ENCODE results near the gene MAP3K5.

The MAP3K5 gene

DNA sequence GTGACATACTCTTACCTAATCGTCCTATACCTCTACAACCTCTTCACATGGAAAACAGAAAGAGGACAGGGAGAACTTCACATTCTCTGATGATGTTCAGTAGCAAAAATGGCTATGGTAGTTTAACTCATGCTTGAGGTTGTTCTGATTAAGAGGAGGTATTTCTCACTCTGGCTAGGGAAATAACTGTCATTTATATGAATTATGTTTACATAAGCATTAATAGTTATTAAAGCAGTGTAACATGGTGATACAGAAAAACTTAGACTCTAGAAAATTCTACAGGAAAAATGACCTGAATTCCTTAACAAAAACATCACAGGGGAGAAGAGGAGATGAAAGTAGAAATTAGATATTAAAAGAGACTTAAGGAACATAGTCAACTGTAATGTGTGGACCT is 57.3 kb downstream of the MAP3K5 start:
- TF ChIP-seq, protein P1, sequence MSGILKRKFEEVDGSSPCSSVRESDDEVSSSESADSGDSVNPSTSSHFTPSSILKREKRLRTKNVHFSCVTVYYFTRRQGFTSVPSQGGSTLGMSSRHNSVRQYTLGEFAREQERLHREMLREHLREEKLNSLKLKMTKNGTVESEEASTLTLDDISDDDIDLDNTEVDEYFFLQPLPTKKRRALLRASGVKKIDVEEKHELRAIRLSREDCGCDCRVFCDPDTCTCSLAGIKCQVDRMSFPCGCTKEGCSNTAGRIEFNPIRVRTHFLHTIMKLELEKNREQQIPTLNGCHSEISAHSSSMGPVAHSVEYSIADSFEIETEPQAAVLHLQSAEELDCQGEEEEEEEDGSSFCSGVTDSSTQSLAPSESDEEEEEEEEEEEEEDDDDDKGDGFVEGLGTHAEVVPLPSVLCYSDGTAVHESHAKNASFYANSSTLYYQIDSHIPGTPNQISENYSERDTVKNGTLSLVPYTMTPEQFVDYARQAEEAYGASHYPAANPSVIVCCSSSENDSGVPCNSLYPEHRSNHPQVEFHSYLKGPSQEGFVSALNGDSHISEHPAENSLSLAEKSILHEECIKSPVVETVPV (CRISPR knock-in tag; IDR thresholded peaks at IDR 0.05): no peak
- TF ChIP-seq ESRRG (CRISPR knock-in tag; IDR thresholded peaks at IDR 0.05) (no peak), PPARA (CRISPR knock-in tag; IDR thresholded peaks at IDR 0.05; ENCODE audit: borderline replicate concordance) (no peak), SNAI2 (CRISPR knock-in tag; IDR thresholded peaks at IDR 0.05) (no peak), ZNF8 (CRISPR knock-in tag; IDR thresholded peaks at IDR 0.05) (no peak), CSDC2 (CRISPR knock-in tag; IDR thresholded peaks at IDR 0.05) (no peak), BACH2 (CRISPR knock-in tag; IDR thresholded peaks at IDR 0.05; ENCODE audit: borderline replicate concordance) (no peak), GLIS3 (CRISPR knock-in tag; IDR thresholded peaks at IDR 0.05) (no peak), OSR1 (CRISPR knock-in tag; IDR thresholded peaks at IDR 0.05) (no peak), ZNF565 (CRISPR knock-in tag; conservative IDR thresholded peaks at IDR 0.05; ENCODE audit: low read depth) (no peak)
- TF ChIP-seq, protein P2, sequence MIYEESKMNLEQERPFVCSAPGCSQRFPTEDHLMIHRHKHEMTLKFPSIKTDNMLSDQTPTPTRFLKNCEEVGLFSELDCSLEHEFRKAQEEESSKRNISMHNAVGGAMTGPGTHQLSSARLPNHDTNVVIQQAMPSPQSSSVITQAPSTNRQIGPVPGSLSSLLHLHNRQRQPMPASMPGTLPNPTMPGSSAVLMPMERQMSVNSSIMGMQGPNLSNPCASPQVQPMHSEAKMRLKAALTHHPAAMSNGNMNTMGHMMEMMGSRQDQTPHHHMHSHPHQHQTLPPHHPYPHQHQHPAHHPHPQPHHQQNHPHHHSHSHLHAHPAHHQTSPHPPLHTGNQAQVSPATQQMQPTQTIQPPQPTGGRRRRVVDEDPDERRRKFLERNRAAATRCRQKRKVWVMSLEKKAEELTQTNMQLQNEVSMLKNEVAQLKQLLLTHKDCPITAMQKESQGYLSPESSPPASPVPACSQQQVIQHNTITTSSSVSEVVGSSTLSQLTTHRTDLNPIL (CRISPR knock-in tag; IDR thresholded peaks at IDR 0.05; ENCODE audit: low read depth): no peak
- TF ChIP-seq, protein P3, sequence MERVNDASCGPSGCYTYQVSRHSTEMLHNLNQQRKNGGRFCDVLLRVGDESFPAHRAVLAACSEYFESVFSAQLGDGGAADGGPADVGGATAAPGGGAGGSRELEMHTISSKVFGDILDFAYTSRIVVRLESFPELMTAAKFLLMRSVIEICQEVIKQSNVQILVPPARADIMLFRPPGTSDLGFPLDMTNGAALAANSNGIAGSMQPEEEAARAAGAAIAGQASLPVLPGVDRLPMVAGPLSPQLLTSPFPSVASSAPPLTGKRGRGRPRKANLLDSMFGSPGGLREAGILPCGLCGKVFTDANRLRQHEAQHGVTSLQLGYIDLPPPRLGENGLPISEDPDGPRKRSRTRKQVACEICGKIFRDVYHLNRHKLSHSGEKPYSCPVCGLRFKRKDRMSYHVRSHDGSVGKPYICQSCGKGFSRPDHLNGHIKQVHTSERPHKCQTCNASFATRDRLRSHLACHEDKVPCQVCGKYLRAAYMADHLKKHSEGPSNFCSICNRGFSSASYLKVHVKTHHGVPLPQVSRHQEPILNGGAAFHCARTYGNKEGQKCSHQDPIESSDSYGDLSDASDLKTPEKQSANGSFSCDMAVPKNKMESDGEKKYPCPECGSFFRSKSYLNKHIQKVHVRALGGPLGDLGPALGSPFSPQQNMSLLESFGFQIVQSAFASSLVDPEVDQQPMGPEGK (CRISPR knock-in tag; IDR thresholded peaks at IDR 0.05; ENCODE audit: borderline replicate concordance): no peak
- TF ChIP-seq, protein P4, sequence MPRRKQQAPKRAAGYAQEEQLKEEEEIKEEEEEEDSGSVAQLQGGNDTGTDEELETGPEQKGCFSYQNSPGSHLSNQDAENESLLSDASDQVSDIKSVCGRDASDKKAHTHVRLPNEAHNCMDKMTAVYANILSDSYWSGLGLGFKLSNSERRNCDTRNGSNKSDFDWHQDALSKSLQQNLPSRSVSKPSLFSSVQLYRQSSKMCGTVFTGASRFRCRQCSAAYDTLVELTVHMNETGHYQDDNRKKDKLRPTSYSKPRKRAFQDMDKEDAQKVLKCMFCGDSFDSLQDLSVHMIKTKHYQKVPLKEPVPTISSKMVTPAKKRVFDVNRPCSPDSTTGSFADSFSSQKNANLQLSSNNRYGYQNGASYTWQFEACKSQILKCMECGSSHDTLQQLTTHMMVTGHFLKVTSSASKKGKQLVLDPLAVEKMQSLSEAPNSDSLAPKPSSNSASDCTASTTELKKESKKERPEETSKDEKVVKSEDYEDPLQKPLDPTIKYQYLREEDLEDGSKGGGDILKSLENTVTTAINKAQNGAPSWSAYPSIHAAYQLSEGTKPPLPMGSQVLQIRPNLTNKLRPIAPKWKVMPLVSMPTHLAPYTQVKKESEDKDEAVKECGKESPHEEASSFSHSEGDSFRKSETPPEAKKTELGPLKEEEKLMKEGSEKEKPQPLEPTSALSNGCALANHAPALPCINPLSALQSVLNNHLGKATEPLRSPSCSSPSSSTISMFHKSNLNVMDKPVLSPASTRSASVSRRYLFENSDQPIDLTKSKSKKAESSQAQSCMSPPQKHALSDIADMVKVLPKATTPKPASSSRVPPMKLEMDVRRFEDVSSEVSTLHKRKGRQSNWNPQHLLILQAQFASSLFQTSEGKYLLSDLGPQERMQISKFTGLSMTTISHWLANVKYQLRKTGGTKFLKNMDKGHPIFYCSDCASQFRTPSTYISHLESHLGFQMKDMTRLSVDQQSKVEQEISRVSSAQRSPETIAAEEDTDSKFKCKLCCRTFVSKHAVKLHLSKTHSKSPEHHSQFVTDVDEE (CRISPR knock-in tag; IDR thresholded peaks at IDR 0.05): no peak
- no peak for ATAC-seq

DNA sequence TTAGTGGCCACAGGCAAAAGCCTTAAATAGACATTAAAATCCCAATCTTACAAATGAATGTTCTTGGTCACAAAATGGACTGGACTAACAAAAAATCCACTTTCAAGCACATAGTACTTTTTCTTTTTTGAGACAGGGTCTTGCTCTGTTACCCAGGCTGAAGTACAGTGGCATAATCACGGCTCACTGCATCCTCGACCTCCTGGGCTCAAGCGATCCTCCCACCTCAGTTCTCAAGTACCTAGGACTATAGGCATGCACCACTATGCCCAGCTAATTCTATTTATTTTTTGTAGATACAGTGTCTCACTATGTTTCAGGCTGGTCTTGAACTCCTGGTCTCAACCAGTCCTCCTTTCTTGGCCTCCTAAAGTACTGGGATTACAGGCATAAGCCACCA is 59.4 kb downstream of the MAP3K5 start:
- no peak for ATAC-seq
- TF ChIP-seq ZC3H10 (CRISPR knock-in tag; IDR thresholded peaks at IDR 0.05) (no peak), OSR1 (CRISPR knock-in tag; IDR thresholded peaks at IDR 0.05) (no peak), TOX (CRISPR knock-in tag; IDR thresholded peaks at IDR 0.05; ENCODE audit: borderline replicate concordance) (no peak), BACH2 (CRISPR knock-in tag; IDR thresholded peaks at IDR 0.05; ENCODE audit: borderline replicate concordance) (no peak), ISL1 (CRISPR knock-in tag; IDR thresholded peaks at IDR 0.05) (no peak), ZFP30 (CRISPR knock-in tag; IDR thresholded peaks at IDR 0.05) (no peak), GLIS3 (CRISPR knock-in tag; IDR thresholded peaks at IDR 0.05) (no peak)
- TF ChIP-seq, protein P3 (CRISPR knock-in tag; IDR thresholded peaks at IDR 0.05; ENCODE audit: borderline replicate concordance): no peak
- TF ChIP-seq, protein P5, sequence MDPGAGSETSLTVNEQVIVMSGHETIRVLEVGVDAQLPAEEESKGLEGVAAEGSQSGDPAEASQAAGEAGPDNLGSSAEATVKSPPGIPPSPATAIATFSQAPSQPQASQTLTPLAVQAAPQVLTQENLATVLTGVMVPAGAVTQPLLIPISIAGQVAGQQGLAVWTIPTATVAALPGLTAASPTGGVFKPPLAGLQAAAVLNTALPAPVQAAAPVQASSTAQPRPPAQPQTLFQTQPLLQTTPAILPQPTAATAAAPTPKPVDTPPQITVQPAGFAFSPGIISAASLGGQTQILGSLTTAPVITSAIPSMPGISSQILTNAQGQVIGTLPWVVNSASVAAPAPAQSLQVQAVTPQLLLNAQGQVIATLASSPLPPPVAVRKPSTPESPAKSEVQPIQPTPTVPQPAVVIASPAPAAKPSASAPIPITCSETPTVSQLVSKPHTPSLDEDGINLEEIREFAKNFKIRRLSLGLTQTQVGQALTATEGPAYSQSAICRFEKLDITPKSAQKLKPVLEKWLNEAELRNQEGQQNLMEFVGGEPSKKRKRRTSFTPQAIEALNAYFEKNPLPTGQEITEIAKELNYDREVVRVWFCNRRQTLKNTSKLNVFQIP (CRISPR knock-in tag; IDR thresholded peaks at IDR 0.05; ENCODE audit: borderline replicate concordance, low read depth): no peak
- TF ChIP-seq, protein P1 (CRISPR knock-in tag; IDR thresholded peaks at IDR 0.05): no peak
